ENCODE results near the gene HSD17B3. TPM values are rescaled to one million over a fixed set of nuclear protein-coding genes. Genes with fewer than 3 reads are reported as not detected.

The HSD17B3 gene
- total RNA-seq, 1 donor from 2014 or later: not detected

GRCh38 chr9:96216583-96216982, 85.4 kb downstream of the HSD17B3 start:
- Mint-ChIP-seq H3K4me3 (no peak overlapping the region), H3K27ac (no peak overlapping the region), H3K9me3 (peaks cover 16% of the 10 kb centered on the region), H3K27me3 (ENCODE audit: insufficient read depth, low read depth) (peaks cover 12% of the 10 kb centered on the region), H3K36me3 (peaks cover 2% of the 10 kb centered on the region), H3K4me1 (peaks cover 21% of the 10 kb centered on the region)
- Histone ChIP-seq H3K4me1 (peaks cover 28% of the 10 kb centered on the region), H3K4me3 (no peak overlapping the region), H3K27ac (no peak overlapping the region), H3K27me3 (peaks cover 17% of the 10 kb centered on the region), H3F3A (ENCODE audit: low read depth) (peaks cover 24% of the 10 kb centered on the region), H3K9me3 (ENCODE audit: low read depth) (no peaks in the 10 kb centered on the region), H2AFZ (replicated peaks) (no peak overlapping the region), H4K20me1 (ENCODE audit: low read depth) (no peaks in the 10 kb centered on the region), H3K4me2 (peak overlapping the region; percentile 69), H3K9ac (no peak overlapping the region), H3K36me3 (no peaks in the 10 kb centered on the region), H3K79me2 (ENCODE audit: low read depth) (no peaks in the 10 kb centered on the region)
- TF ChIP-seq EZH2 (IDR thresholded peaks at IDR 0.05) (no peak), EZH2phosphoT487 (IDR thresholded peaks at IDR 0.05) (no peak)
- TF ChIP-seq, protein P1, sequence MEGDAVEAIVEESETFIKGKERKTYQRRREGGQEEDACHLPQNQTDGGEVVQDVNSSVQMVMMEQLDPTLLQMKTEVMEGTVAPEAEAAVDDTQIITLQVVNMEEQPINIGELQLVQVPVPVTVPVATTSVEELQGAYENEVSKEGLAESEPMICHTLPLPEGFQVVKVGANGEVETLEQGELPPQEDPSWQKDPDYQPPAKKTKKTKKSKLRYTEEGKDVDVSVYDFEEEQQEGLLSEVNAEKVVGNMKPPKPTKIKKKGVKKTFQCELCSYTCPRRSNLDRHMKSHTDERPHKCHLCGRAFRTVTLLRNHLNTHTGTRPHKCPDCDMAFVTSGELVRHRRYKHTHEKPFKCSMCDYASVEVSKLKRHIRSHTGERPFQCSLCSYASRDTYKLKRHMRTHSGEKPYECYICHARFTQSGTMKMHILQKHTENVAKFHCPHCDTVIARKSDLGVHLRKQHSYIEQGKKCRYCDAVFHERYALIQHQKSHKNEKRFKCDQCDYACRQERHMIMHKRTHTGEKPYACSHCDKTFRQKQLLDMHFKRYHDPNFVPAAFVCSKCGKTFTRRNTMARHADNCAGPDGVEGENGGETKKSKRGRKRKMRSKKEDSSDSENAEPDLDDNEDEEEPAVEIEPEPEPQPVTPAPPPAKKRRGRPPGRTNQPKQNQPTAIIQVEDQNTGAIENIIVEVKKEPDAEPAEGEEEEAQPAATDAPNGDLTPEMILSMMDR (IDR thresholded peaks at IDR 0.05): no peak
- no peak for DNase-seq (ENCODE audit: low spot score)

DNA sequence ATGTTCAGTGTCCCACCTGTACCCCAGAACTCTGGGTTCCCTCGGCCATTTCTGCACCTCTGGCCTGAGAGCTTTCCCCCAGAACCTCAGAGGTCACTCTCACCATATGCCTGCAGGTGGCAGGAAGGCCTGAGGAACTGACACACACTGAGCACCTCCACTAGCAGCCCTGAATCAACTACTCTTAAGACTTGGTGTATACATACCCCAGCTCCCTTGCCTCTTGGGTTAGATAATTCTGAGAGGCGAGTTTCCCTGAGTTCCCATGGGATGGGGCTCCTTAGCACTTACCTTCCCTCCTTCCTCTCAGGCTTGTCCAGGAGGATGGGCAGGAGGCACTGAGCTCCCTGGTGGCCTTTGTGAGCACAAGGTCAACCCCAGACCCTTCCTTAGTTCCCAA, 86.1 kb downstream of the HSD17B3 start:
- Histone ChIP-seq H4K20me1 (ENCODE audit: low read depth) (no peaks in the 10 kb centered on the region), H2AFZ (replicated peaks) (no peak overlapping the region), H3K9me3 (ENCODE audit: low read depth) (no peaks in the 10 kb centered on the region), H3K4me2 (no peak overlapping the region), H3K27me3 (peaks cover 17% of the 10 kb centered on the region), H3K36me3 (no peaks in the 10 kb centered on the region), H3K27ac (no peak overlapping the region), H3K9ac (no peak overlapping the region), H3F3A (ENCODE audit: low read depth) (peaks cover 24% of the 10 kb centered on the region), H3K4me1 (peaks cover 28% of the 10 kb centered on the region), H3K4me3 (no peak overlapping the region), H3K79me2 (ENCODE audit: low read depth) (no peaks in the 10 kb centered on the region)
- peaks cover 2% of the 10 kb centered on the region for H3K36me3 Mint-ChIP-seq
- H3K27me3 Mint-ChIP-seq (ENCODE audit: insufficient read depth, low read depth): peaks cover 16% of the 10 kb centered on the region
- peaks cover 16% of the 10 kb centered on the region for H3K9me3 Mint-ChIP-seq
- H3K4me3 Mint-ChIP-seq: no peak overlapping the region
- no peak overlapping the region for H3K27ac Mint-ChIP-seq
- peaks cover 21% of the 10 kb centered on the region for H3K4me1 Mint-ChIP-seq
- no peak for DNase-seq (ENCODE audit: low spot score)
- TF ChIP-seq, protein P1 (IDR thresholded peaks at IDR 0.05): no peak

- Histone ChIP-seq H2AFZ (replicated peaks) (no peak overlapping the region), H3K9me3 (ENCODE audit: low read depth) (no peaks in the 10 kb centered on the region), H3K36me3 (no peaks in the 10 kb centered on the region), H4K20me1 (ENCODE audit: low read depth) (no peaks in the 10 kb centered on the region), H3F3A (ENCODE audit: low read depth) (peaks cover 24% of the 10 kb centered on the region), H3K79me2 (ENCODE audit: low read depth) (no peaks in the 10 kb centered on the region), H3K9ac (no peak overlapping the region), H3K27me3 (peaks cover 12% of the 10 kb centered on the region), H3K27ac (no peak overlapping the region), H3K4me1 (peaks cover 28% of the 10 kb centered on the region), H3K4me3 (no peak overlapping the region), H3K4me2 (peak overlapping the region; percentile 34)
- peak; percentile 46 for DNase-seq (ENCODE audit: low spot score)
- peaks cover 17% of the 10 kb centered on the region for H3K27me3 Mint-ChIP-seq (ENCODE audit: insufficient read depth, low read depth)
- no peak overlapping the region for H3K4me3 Mint-ChIP-seq
- H3K27ac Mint-ChIP-seq: no peak overlapping the region
- TF ChIP-seq EZH2phosphoT487 (IDR thresholded peaks at IDR 0.05): no peak
- TF ChIP-seq, protein P1 (IDR thresholded peaks at IDR 0.05): no peak
- TF ChIP-seq EZH2 (IDR thresholded peaks at IDR 0.05): no peak
- peaks cover 2% of the 10 kb centered on the region for H3K36me3 Mint-ChIP-seq
- peaks cover 21% of the 10 kb centered on the region for H3K4me1 Mint-ChIP-seq
- peaks cover 16% of the 10 kb centered on the region for H3K9me3 Mint-ChIP-seq
These were observed 87.3 kb downstream of the HSD17B3 start for GRCh38 chr9:96214635-96215034.
